Colonic mucosa (tissue), 4 donors: ENCODE data around the gene UBAP2. TPM values are rescaled to one million over a fixed set of nuclear protein-coding genes. Genes with fewer than 3 reads are reported as not detected.

Experiments used
- DNase-seq: peaks from one replicate; pipeline ENCODE4 v3.0.0-alpha.2; 2020
- H3K27ac ChIP-seq: fragments of 200-600 bp; one replicate; pipeline ENCODE4 v1.8.0; 2021
- H3K27me3 ChIP-seq: fragments of 200-600 bp; one replicate; pipeline ENCODE4 v1.8.0; 2021
- H3K36me3 ChIP-seq: fragments of 200-600 bp; one replicate; pipeline ENCODE4 v1.8.0; 2021
- H3K4me1 ChIP-seq: fragments of 200-600 bp; one replicate; pipeline ENCODE4 v1.8.0; 2021; ENCODE audit warnings: mild to moderate bottlenecking
- H3K4me3 ChIP-seq: fragments of 200-600 bp; one replicate; pipeline ENCODE4 v1.8.0; 2021
- H3K9ac ChIP-seq, 2 donors: one replicate each; pipeline ENCODE4 v1.7.0; 2013; ENCODE audit warnings: control low read depth in 2 of 2, low read depth in 2 of 2, low read length in 2 of 2
- H3K9me3 ChIP-seq: fragments of 200-600 bp; one replicate; pipeline ENCODE4 v1.8.0; 2021
- intact Hi-C: fragments of 100-400 bp; cut with DNase I; formaldehyde crosslinking; loops from one replicate; pipeline ENCODE4 v1.14.1; 2022
- total RNA-seq, 2 donors: library from RNA; stranded (reverse); fragmentation: NEBNext Ultra II Directional in 1 of 2; extraction: Animal tissue kit (Norgen Biotek cat#: 25700) in 1 of 2; gene quantifications; one replicate each; pipeline ENCODE4 v1.2.1, GENCODE V29; 2021
- TF ChIP-seq, protein P1 (sequence below): fragments of 200-600 bp; IDR thresholded peaks from one replicate; pipeline ENCODE4 v1.8.0; 2022; ENCODE audit warnings: antibody characterized with exemption, mild to moderate bottlenecking
- donor health status: healthy.
- donor health status: DM: no; HTN: no; CAD: no.
- donor health status: DM: no; HTN: no; CAD: no.

Gene UBAP2
- total RNA-seq, 2 donors from 2014 or later, result 26.9 to 42.0 TPM

DNA sequence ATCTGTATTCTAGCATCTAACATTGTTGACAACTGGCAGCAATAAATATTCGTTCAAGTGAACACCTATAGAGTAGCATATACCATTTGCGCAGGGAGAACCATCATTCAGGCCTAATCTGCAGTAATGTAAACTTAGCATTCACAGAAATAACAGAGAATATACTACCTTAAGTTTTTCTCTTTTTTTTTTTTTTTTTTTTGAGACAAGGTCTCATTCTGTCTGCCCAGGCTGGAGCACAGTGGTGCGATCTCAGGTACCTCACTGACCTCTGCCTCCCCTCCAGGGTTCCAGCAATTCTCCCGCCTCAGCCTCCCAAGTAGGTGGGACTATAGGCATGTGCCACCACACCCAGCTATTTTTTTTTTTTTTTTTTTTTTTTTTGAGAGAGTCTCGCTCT, 12.1 kb downstream of the UBAP2 start:
- Histone ChIP-seq H3K4me3 (no peak overlapping the region), H3K9ac (no peak overlapping the region), H3K36me3 (no peaks in the 10 kb centered on the region), H3K4me1 (no peaks in the 10 kb centered on the region), H3K27ac (no peak overlapping the region), H3K27me3 (no peaks in the 10 kb centered on the region), H3K9me3 (no peaks in the 10 kb centered on the region)
- DNase-seq, result no peak
- intact Hi-C loops, result no loop called here
- TF ChIP-seq, protein P1, sequence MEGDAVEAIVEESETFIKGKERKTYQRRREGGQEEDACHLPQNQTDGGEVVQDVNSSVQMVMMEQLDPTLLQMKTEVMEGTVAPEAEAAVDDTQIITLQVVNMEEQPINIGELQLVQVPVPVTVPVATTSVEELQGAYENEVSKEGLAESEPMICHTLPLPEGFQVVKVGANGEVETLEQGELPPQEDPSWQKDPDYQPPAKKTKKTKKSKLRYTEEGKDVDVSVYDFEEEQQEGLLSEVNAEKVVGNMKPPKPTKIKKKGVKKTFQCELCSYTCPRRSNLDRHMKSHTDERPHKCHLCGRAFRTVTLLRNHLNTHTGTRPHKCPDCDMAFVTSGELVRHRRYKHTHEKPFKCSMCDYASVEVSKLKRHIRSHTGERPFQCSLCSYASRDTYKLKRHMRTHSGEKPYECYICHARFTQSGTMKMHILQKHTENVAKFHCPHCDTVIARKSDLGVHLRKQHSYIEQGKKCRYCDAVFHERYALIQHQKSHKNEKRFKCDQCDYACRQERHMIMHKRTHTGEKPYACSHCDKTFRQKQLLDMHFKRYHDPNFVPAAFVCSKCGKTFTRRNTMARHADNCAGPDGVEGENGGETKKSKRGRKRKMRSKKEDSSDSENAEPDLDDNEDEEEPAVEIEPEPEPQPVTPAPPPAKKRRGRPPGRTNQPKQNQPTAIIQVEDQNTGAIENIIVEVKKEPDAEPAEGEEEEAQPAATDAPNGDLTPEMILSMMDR, result no peak

- Histone ChIP-seq H3K4me3 (no peak overlapping the region), H3K36me3 (no peaks in the 10 kb centered on the region), H3K9me3 (no peaks in the 10 kb centered on the region), H3K27me3 (no peaks in the 10 kb centered on the region), H3K4me1 (no peaks in the 10 kb centered on the region), H3K27ac (no peak overlapping the region), H3K9ac (no peak overlapping the region)
- TF ChIP-seq, protein P1, result no peak
- intact Hi-C loops, result no loop called here
- DNase-seq, result no peak
Observed at GRCh38 chr9:34035656-34036055, 13.0 kb downstream of the UBAP2 start.

- Histone ChIP-seq H3K36me3 (no peaks in the 10 kb centered on the region), H3K9ac (no peak overlapping the region), H3K9me3 (no peaks in the 10 kb centered on the region), H3K4me1 (no peaks in the 10 kb centered on the region), H3K27me3 (no peaks in the 10 kb centered on the region), H3K4me3 (no peak overlapping the region), H3K27ac (no peak overlapping the region)
- intact Hi-C loops, result no loop called here
- DNase-seq, result no peak
- TF ChIP-seq, protein P1, result no peak
Observed at GRCh38 chr9:34034698-34035065, 14.0 kb downstream of the UBAP2 start.

DNA sequence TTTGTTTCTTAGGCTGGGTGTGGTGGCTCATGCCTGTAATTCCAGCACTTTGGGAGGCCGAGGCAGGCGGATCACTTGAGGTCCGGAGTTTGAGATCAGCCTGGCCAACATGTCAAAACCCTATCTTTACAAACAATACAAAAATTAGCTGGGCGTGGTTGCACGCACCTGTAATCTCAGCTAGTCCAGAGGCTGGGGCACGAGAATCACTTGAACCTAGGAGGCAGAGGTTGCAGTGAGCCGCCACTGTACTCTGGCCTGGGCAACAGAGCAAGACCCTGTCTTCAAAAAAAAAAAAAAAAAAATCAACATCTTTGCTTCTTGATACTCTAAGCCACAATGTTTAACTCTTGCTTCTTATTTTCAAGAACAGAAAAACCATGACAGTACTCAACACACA, 16.1 kb downstream of the UBAP2 start:
- no peak overlapping the region for H3K9ac ChIP-seq
- H3K27me3 ChIP-seq, result no peaks in the 10 kb centered on the region
- intact Hi-C loops, result no loop called here
- H3K36me3 ChIP-seq, result no peaks in the 10 kb centered on the region
- H3K4me3 ChIP-seq, result no peak overlapping the region
- TF ChIP-seq, protein P1, result no peak
- no peak for DNase-seq
- H3K4me1 ChIP-seq, result no peaks in the 10 kb centered on the region
- no peaks in the 10 kb centered on the region for H3K9me3 ChIP-seq
- no peak overlapping the region for H3K27ac ChIP-seq

DNA sequence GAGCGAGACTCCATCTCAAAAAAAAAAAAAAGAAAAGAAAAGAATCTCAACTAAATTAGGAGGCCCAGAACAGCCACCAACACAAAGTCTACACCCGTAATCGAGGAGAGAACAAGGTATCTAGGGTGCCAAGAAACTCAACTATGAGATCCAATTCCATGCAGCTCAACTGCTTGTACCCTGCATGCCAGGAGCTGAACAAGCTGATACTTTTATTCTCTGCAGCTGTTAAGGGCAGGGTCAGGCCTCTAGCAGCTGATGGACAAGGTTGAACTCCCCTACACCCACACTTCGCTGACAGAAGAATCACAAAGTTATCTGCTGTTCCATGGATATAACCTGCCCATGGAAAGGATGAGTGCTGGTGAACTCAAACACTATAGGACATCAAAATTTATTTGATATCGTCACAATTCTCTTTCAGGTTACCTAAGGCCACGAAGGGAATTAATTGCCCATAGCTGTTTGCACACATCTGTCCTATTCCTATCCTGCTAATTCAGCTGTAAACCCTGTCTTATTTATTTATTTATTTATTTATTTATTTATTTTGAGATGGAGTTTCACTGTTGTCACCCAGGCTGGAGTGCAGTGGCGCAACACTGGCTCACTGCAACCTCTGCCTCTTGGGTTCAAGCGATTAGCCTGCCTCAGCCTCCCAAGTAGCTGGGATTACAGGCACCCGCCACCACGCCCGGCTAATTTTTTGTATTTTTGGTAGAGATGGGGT, 20.7 kb downstream of the UBAP2 start:
- intact Hi-C loops, result no loop called here
- H3K27me3 ChIP-seq, result no peaks in the 10 kb centered on the region
- no peaks in the 10 kb centered on the region for H3K36me3 ChIP-seq
- no peak overlapping the region for H3K9ac ChIP-seq
- H3K9me3 ChIP-seq, result no peaks in the 10 kb centered on the region
- no peak for DNase-seq
- H3K4me3 ChIP-seq, result no peak overlapping the region
- TF ChIP-seq, protein P1, result no peak
- H3K4me1 ChIP-seq, result no peaks in the 10 kb centered on the region
- H3K27ac ChIP-seq, result no peak overlapping the region
